ENCODE results near the gene ENDOV.

DNA sequence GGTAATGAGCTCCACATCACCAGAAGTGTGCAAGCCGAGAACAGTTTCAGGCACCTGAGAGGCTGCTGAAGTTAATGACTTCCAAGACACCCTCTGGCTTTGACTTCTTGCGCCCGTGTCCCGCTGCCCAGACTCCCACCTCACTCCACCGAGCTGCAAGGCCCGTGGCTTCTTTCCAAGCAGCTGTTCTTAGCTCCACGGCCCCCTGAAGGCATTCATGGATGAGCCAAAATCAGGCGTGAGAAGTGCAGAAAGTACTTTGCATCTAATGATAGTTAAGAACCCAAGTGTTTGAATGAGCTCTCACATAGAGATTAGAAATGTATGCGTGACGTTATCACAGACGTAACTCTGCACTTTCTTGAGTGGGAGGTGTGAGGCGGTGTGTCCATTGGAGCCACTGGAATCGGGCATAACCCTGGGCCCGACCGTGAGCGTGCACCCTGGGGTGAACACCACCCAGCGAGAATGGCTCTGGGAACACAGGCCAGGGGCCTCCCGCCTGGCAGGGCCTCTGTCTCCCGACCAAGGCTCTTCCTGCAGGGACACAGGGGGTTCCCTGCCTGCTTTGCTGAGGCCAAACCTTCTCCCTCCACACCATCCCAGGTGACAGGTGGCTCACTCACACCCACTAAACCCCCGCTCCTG lies 50.5 kb downstream of the ENDOV start:
- TF ChIP-seq, protein P1, sequence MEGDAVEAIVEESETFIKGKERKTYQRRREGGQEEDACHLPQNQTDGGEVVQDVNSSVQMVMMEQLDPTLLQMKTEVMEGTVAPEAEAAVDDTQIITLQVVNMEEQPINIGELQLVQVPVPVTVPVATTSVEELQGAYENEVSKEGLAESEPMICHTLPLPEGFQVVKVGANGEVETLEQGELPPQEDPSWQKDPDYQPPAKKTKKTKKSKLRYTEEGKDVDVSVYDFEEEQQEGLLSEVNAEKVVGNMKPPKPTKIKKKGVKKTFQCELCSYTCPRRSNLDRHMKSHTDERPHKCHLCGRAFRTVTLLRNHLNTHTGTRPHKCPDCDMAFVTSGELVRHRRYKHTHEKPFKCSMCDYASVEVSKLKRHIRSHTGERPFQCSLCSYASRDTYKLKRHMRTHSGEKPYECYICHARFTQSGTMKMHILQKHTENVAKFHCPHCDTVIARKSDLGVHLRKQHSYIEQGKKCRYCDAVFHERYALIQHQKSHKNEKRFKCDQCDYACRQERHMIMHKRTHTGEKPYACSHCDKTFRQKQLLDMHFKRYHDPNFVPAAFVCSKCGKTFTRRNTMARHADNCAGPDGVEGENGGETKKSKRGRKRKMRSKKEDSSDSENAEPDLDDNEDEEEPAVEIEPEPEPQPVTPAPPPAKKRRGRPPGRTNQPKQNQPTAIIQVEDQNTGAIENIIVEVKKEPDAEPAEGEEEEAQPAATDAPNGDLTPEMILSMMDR (IDR thresholded peaks at IDR 0.05; ENCODE audit: poor library complexity): no peak
- TF ChIP-seq EZH2 (IDR thresholded peaks at IDR 0.05; ENCODE audit: borderline replicate concordance): no peak

All from hepatocyte (in vitro differentiated cells).